NB4 (cell line): Measurements from ENCODE around the gene LGALS8.

Experiments used
- MYC ChIP-seq: IDR thresholded peaks from 2 replicates; pipeline ENCODE4 v1.6.1; 2011; ENCODE audit warnings: low read depth, low read length
- POLR2A ChIP-seq: IDR thresholded peaks from 2 replicates; pipeline ENCODE4 v1.6.1; 2011; ENCODE audit warnings: mild to moderate bottlenecking; ENCODE audit not compliant: insufficient read length; ENCODE audit errors: extremely low read depth
- TF ChIP-seq, protein P1 (sequence below): IDR thresholded peaks from one replicate; pipeline ENCODE4 v1.5.1; 2012; ENCODE audit warnings: low read depth, low read length
- TF ChIP-seq, protein P2 (sequence below): IDR thresholded peaks from 2 replicates; pipeline ENCODE4 v1.6.1; 2011; ENCODE audit warnings: low read depth, low read length

DNA sequence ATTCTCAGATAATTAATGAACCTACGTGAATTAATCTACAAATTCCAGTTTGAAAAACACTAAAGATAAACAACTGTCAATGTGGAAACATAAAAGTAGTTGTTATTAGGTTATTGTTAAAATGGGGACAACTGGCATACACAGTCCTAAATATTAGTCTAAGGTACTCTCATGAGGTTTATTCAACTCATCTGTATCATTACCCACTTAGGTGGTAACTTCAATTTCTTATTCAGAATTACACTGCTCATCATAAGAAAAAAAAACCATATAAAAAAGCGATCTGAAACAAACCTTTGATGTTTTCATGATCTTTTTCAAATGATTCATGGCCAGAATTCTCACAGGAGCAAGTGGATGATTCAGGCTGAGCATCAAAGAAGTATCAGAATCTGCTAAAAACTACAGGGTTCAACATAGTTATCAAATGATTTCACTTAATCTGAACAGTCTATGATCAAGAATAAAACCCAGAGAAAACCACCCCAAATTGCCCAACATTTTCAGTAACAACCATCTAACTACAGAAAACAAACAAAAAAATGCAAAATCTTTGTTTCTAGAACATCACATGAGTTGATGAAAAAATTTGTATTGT lies 66.9 kb downstream of the LGALS8 start:
- TF ChIP-seq, protein P1, sequence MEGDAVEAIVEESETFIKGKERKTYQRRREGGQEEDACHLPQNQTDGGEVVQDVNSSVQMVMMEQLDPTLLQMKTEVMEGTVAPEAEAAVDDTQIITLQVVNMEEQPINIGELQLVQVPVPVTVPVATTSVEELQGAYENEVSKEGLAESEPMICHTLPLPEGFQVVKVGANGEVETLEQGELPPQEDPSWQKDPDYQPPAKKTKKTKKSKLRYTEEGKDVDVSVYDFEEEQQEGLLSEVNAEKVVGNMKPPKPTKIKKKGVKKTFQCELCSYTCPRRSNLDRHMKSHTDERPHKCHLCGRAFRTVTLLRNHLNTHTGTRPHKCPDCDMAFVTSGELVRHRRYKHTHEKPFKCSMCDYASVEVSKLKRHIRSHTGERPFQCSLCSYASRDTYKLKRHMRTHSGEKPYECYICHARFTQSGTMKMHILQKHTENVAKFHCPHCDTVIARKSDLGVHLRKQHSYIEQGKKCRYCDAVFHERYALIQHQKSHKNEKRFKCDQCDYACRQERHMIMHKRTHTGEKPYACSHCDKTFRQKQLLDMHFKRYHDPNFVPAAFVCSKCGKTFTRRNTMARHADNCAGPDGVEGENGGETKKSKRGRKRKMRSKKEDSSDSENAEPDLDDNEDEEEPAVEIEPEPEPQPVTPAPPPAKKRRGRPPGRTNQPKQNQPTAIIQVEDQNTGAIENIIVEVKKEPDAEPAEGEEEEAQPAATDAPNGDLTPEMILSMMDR, result no peak
- no peak for TF ChIP-seq POLR2A
- TF ChIP-seq, protein P2, sequence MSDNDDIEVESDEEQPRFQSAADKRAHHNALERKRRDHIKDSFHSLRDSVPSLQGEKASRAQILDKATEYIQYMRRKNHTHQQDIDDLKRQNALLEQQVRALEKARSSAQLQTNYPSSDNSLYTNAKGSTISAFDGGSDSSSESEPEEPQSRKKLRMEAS, result no peak
- no peak for TF ChIP-seq MYC
